HG03103 (cell line): ENCODE data around the gene MCFD2.

ENCODE experiments used
- ATAC-seq: cut with Tn5 transposase; IDR thresholded peaks from one replicate; pipeline ENCODE4 v1.9.1; 2021; ENCODE audit warnings: low read depth; ENCODE audit not compliant: unreplicated experiment

MCFD2 gene

DNA sequence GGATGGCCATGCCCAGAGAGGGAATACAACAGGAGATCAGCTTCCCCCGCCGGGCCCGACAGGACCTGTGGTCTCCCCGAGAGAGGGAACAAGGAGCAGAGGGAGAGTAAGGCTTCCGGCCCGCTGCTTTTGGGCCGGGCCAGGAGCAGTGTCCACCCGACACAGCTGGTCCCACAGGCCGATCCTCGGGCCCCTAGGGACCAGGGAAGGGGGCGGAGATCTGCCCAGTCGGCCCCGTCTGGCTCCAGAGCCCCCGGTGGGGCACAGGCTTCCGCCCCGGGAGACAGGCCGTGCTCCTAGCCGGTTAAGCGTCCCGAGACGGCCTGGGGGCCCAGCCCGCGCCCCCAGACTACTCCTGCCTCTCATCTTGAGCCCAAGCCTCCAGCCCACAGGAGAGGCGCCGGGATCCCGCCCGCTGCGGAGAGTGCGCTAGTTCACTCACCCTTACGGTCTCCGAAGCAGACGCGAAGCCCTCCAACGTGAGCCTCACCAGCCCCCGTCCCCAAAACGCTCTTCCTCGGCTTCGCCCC, at the start of gene MCFD2:
MCFD2 (minus strand) TSS at position 526 of the 530 bp plus-strand sequence. CDS start 6,635 bp downstream, outside the sequence.
- ATAC-seq: no peak

DNA sequence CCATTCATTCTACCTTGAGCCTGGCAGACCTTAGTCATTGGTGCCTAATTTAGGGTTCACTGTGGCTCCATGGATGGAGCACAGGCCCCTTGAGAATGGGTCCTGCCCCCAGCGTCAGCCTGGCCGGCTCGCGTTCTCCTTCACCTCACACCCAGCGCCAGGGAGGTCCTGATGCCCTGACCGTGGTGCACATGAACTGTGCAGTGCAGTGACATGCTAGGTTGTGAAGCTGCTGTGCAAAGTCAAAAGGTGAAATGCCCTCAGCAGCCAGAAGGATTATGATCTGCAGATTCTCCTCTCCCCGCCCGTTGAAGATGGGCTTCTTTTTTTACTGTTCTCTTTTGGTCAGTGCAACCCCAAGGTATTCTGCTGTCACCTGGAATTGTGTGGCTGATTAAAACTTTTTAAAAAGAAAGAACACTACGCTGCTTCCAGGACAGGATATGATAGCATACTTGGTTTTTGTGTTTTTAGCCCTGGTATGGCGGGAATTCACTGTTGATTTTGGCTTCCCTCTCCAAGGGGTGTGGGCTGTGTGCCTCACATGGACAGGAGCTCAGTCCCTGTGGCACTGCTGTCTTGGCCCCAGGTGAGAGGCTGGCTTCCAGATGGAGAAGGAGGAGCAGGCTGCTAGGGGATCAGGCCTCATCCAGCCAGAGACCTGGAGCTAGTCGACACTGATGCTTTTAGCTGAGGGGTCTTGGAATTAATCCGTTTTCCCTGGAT, 49.4 kb upstream of the MCFD2 start:
- no peak for ATAC-seq

DNA sequence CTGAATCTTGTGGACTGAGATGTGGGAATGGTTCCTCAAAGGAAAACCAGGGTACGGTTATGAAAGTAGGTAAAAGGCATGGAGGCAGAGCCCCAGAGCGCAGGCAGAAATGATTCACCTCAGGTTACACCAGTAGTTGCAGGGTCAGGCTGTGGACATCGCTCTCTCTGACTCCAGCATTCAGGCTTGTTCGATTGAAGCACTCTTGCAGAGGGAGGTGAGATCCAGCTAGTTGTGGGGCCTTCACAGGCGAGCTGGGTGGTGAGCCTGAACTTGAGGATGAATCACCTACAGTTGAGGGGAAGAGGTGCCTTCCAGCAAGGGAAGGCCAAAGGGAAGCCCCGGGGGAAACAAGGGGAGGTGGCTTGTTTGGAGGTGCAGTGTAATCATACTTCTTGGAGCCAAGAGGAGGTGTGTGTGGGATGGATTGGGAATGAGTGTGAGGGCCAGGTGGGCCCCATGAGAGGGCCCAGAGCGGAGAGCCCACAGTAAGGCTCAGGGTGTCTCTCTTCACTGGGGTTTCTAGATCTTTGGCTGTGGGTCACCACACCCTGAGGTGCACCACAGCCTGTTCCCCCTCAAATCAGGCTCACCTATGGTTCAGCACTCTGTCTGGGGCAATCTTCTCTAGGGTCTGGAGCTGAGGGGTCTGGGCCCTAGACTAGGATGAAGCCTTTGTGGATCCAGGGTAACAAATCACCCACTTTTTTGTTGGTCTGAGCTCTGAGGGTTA, 48.5 kb upstream of the MCFD2 start:
- no peak for ATAC-seq

DNA sequence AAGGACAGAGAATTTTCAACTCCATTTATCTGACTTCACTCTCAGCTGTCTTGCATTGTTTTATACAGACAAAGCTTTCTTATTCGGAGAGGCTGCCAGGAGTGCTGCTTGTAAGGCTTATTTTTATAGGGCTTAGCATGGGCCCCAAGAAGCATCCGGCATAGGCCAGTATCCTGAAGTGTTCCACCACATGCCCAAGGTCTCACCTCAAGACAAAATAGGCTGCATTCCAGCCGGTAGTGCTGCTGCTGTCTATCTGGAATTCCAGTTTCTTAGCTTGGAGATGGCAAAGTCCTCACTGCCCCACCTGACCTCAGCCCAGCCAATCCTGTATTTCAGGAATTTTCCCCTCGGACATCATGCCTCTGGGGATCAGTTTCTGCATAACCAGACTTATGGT, 47.6 kb upstream of the MCFD2 start:
- no peak for ATAC-seq

DNA sequence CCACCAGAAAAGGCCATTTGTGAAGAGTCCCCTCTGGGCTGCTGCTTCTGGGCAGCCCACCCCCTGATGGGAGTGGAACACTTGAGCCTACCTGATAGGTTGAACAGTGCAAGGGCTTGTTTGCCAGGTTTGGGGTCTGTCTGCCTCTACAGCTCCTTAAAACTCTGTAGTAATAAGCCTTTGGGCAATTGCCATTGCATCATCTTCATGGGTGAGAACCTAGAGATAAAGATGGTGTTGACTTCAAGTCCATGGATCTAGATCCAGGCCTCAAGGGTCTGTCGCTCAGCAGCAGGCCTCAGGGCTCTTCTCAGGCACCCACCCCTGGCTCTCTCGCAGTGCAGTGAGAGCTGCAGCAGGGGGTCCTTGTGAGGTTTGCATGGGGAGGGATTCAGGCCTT, 47.1 kb upstream of the MCFD2 start:
- ATAC-seq: no peak

DNA sequence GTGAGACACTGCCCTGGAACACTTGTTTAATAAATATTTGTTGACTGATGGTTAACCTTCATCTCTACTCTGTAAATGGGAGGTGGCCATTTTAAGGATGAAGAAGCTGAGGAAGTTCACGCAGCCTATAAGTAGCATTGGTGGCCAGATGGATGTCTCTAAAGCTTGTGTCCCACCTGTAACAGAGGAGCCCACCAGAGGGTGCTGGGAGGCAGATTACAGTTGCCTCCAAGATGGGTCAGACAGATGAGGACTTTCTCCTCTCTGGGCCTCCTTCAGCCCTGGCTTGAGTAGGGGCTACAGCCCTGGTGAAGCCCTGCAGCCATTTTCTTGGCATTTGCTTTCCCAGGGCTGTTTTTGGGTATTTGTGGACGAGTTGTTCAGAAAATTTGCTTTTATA, 45.0 kb upstream of the MCFD2 start:
- ATAC-seq: no peak

DNA sequence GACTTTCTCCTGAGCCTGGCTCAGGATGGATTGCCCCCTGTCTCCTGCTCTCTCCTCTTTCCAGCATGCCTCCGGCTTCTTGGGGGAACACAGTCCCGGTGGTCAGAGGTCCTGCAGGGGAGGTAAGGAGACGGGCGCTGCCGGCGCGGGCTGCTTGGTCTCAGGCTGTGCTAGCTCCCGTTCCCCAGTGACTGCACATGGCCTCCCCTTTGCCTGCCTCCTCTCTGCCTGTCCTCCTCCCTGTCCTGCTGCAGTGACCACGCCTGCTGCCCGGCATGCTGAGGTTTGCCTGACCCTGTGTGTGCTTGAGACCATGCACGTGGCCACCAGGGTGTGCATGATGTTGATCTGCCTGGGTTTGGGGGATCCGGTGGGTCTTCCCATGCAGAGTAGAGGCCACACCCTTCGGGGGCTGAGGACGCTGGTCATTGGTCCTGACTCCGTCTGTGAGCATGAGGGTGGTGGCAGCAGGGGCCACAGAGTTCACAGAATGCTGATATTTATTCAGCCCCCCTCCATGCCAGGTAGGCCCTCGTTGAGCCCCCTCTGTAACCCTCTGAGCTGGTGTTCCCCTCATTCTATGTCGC, 42.9 kb upstream of the MCFD2 start:
- ATAC-seq: no peak

DNA sequence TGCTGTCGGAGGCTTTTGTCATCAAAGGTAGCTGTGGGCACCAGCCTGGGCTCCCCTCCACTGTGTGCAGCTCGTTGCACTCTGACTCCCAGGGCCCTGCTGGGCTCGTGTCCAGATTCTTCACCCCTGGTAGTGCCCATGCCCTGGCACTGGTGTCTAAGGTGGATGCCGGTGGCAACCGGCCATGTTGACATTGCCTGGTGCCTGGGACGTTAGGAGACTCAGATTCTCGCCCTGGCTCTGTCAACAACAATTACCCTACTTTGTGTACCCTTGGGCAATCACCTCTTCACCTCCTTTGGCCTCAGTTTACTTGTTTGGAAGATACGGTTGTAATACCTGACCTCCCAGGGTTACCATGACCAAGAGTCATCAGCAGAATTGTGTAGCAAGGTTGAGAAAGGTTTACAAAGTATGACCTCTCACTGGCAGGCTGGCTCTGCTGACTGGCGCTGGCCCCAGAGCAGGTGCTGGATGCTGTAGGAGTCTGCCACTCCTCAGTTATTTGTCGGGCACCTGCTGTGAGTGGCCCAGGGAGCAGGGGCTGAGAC, 41.5 kb upstream of the MCFD2 start:
- no peak for ATAC-seq

DNA sequence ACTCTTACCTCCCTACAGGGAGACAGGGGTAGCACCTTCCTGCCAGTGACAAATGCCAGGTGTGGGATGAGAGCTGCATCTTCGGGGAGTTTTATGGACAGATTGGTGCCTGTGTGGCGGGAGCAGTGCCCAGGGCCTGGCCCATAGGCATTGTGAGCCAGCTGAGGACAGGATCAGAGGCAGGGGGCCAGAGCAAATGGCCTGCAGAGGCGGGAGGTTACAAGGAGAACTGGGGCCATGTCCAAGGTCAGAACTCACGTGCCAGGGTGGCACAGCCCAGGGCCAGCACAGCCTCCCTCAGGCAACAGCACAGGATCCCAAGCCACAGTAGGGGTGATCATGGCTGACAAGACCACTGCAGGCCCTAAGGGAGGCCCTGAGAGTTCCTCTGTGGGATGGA, 40.2 kb upstream of the MCFD2 start:
- no peak for ATAC-seq

DNA sequence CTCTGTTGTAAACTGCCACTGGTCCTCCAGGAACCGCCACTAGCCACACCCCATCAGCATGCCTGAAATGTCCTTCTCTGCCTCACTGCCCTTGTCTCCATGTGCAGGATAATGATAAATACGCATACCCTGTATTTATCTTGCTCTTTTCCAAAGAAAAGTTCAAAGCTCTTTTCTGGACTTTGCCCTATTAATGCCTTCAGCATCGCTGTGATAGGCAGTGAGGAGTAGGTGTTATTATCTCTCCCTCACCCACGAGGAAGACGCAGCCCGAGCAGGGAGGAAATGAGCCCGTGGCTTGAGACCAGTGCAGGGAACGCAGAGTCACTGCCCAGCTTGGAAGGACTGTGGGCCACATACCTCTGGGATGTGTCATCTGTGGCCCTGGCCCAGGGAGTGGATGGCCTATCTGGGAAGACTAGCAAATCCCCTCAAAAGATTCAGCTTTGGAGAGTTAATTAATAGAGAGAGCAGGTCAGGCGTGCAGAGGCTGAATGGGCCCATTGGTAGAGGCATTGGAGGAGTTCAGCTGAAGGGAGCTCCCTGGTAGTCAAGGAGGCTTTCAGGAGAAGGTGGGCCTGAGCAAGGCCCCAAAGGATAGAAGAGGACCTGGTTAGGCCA, 39.5 kb upstream of the MCFD2 start:
- ATAC-seq: no peak

DNA sequence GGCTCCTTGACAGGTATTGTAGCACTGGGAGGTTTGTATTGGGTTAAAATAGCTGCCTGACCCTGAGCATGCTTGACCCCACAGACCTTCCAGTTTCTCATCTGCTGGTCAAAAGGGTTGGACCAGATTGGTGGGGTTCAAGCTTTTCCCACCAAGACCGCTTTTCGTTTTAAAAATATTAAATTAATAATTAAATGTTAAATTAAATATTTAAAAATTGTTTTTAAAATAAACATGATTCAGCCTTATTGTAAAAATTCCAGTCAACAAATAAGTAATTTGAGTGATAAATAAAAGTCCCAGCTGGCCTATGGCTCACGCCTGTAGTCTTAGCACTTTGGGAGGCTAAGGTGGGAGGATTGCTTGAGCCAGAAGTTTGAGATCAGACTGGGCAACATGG, 36.6 kb upstream of the MCFD2 start:
- no peak for ATAC-seq

DNA sequence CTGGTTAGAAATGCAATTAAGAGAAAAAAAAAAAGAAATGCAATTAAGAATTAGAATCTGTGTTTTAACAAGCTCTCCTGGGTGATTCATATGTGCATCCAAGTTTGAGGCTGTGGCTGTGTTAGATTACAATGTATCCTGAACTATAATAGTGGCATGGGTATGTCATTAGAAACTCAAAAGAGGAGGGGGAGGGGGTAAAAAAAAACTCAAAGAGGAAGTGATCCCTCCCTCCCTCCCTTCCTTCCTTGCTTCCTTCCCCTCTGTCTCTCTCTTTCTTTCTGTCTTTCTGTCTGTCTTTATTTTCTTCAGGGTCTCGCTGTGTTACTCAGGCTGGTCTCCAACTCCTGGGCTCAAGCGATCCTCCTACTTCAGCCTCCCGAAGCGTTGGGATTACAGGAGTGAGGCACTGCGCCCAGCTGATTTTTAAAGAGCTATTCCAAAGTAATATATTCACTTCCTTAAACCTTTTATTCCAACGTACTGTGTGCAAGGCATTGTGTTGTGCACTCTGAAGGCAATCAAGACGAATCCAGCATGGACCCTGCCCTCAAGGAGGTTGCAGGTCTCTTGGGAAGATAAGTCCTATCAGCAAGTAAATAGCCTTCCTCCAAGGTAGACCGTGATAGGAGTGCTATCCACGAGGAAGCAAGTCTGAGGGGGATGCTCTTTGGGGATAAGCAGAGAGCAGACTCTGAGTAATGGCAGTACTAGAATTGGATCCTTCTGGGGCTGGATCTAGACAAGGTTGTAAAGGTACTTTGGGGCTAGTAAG, 35.9 kb upstream of the MCFD2 start:
- ATAC-seq: no peak

DNA sequence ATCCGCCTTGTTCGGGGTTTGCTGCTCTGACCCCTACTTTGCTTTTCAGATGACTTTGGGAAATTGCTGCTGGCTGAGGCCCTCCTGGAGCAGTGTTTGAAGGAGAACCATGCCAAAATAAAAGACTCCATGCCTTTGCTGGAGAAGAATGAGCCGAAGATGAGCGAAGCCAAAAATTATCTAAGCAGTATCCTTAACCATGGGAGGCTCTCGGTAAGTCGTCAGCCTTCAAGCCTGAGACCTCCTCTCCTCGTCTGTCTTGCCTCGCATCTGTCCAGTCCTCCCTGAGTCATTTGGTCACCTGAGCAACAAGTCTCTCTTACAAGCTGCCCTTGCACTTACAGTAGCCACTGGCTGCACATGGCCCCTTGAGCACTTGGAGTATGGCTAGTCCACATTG, 34.7 kb upstream of the MCFD2 start:
- no peak for ATAC-seq

DNA sequence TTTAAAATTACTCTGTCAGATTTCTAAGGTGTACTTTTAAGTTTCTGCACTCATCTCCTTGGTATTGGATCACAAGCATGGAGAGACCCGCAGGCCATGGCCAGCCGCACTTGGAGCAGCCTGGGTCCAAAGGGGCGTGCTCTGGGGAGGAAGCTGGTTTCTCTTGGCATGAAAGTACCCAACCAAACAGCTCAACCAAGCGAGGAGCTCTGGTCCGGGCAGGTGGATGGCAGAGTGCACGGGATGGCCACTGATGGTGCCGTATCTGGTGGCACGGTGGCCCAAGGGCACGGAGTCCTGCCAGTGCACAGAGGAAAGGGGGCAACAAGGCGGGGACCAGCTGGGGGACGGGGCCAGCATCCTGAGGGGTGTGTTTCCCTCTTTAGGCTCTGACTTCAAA, 32.2 kb upstream of the MCFD2 start:
- ATAC-seq: no peak

DNA sequence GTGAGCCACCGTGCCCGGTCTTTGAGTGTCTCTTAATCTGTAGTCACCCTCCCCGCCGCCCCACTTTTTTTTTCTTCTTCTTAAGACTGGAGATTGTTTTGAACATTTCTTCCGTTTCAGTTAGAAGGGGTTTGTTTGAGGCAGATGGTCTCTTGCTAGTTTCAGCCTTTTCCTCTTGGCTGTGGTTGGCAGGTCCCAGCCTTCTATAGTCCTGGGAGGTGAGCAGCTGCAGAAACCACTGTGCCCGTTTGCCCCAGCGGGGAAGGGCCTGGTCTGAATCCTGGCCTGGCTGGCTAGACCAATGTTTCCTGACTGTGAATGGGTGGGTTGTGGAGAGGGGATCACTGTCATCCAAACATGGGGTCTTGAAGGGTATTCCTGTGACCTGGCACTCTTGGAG, 30.1 kb upstream of the MCFD2 start:
- ATAC-seq: no peak

DNA sequence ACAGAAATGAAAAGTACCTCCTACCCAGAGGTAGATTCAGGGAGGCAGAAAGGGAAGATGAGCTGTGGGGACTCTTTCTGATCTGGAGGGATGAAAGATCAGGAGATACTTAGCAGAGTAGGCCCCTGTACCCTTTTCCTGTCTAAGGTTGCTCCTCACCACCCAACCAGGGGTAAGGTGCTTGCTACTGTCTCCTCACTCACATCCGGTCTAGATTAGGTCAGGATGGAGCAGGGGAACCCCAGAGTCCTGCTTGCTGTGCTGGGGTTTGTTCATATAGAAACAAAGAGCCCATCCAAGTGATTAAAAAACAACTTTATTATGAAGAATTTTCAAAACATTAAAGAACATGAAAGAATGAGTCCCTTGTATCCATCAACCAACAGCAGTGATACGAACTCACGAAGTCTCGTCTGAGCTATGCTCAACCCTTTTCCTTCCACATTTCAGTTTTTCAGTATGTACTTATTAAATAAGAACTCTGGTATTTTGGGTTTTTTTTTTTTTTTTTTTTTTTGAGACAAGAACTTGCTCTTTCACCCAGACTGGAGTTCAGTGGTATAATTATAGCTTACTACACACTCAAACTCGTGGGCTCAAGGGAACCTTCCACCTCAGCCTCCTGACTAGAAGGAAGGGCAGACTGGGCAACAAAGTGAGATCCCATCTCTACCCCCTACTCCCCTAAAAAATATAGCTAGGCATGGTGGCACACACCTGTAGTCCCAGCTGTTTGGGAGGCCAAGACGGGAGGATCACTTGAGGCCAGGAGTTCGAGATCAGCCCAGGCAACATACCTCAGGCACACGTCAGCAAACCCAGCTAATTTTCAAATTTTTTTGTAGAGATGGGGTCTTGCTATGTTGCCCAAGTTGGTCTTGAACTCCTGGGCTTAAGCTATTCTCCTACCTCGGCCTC, 28.5 kb upstream of the MCFD2 start:
- peak; percentile 19 for ATAC-seq

DNA sequence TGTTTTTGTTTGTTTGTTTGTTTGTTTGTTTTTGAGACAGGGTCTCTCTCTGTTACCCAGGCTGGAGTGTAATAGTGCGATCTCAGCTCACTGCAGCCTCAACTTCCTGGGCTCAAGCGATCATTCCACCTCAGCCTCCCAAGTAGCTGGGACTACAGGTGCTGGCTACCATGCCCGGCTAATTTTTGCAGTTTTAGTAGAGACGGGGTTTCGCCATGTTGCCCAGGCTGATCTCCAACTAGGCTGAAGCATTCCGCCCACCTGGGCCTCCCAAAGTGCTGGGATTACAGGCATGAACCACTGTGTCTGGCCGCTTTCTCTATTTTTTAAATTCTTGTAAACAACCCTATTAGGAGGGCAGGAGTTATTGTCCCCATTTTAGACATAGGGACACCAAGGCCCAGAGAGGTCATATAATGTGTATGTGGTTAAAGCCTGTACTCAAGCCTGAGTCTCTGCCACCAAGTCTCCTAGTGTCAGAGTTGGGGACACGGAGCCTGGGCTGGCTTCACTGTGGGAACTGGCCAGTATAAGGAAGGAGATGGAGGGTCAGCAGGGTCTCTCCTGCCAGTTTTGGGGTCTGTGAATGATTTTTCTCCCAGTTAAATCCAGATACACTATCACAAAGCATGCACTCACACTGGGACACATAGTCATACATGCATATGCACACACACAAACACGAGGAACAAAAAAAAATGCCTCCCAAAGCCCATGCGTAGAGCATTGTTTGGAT, 27.5 kb upstream of the MCFD2 start:
- no peak for ATAC-seq

DNA sequence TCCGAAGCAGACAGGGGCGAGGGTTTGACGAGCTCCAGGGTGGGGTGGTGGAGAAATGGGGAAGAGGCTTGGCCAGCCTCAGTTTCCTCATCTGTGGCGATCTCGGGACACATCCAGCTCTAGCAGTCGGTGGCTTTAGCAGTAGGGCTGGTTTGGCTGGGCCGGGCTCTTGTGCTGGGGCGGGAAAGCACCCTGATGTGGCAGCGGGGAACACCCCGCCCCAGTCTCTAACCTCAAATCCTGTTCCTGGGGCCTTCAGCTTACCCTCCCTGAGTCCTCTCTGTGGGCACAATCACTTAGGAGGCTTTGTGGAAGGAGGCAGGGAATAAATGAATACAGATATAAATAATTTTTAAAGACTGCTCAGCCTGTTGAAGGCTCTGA, 26.5 kb upstream of the MCFD2 start:
- no peak for ATAC-seq
